Measurements from ENCODE around the gene NFU1. TPM values are rescaled to one million over a fixed set of nuclear protein-coding genes. Genes with fewer than 3 reads are reported as not detected.

The NFU1 gene
- total and polyA plus RNA-seq, 9 of the 15 experiments (the other 6 are each of a cell fraction or from before 2014, with no cell fraction given): 33.3 to 61.8 (median 53.7) TPM

GRCh38 chr2:69481421-69481820, 44.2 kb upstream of the NFU1 start:
- CTCF ChIA-PET (ENCODE audit: low intra/inter-chr PET ratio): no interaction called here
- no peaks in the 10 kb centered on the region for H3K79me2 ChIP-seq (ENCODE audit: control insufficient read depth, insufficient read depth, low read length)

GRCh38 chr2:69477627-69478026, 40.4 kb upstream of the NFU1 start:
- H3K4me2 ChIP-seq (ENCODE audit: insufficient read depth, low read length): no peak overlapping the region
- H2AFZ ChIP-seq (ENCODE audit: low read depth, low read length): no peak overlapping the region
- intact Hi-C loops (cut with micrococcal nuclease) (no loop called here), in situ Hi-C loops (cut with MboI) (no loop called here)
- H4K20me1 ChIP-seq (replicated peaks; ENCODE audit: control insufficient read depth, insufficient read depth, low read length): no peaks in the 10 kb centered on the region
- ATAC-seq (no peak), DNase-seq (ENCODE audit: extremely low read depth in 1 of 4, low spot score in 3 of 4) (no peak), FAIRE-seq (no peak)
- WGBS (ENCODE audit: insufficient coverage, low coverage, missing lambda C conversion rate): 11% methylated on average over 1 of the region's 1 CpG
- no peaks in the 10 kb centered on the region for H3K79me2 ChIP-seq (ENCODE audit: control insufficient read depth, insufficient read depth, low read length)
- ChIA-PET POLR2A (interaction anchor here (0.7 to 1.7 kb wide), 3 partner anchors 9 to 373 kb away, joined by 3 to 6 read pairs (median 5); no protein-coding TSS in a partner anchor), CTCF (ENCODE audit: low intra/inter-chr PET ratio) (no interaction called here)
- no peak overlapping the region for H3K4me3 ChIP-seq
- no peak overlapping the region for H3K9ac ChIP-seq (ENCODE audit: insufficient read depth in 1 of 2, low read depth in 2 of 2, low read length in 2 of 2)
- H3K4me1 ChIP-seq (replicated peaks in 1 of 2; ENCODE audit: control insufficient read depth in 2 of 2, insufficient read depth in 2 of 2, low read length in 2 of 2): no peaks in the 10 kb centered on the region
- H3K27ac ChIP-seq (ENCODE audit: extremely low read depth, low read depth, low read length): no peak overlapping the region
- H3K9me1 ChIP-seq (ENCODE audit: control insufficient read depth, insufficient read depth, low read length): no peaks in the 10 kb centered on the region
- no peaks in the 10 kb centered on the region for H3K36me3 ChIP-seq (ENCODE audit: control insufficient read depth, insufficient read depth, low read length)
- H3K9me3 ChIP-seq (replicated peaks; ENCODE audit: control insufficient read depth, insufficient read depth, low read depth, low read length): no peaks in the 10 kb centered on the region
- BruUV-seq (replicated peaks): no TSS peak
- H3K27me3 ChIP-seq (ENCODE audit: control insufficient read depth in 2 of 2, insufficient read depth in 2 of 2, low read length in 2 of 2): no peaks in the 10 kb centered on the region
- TF ChIP-seq ATF7 (IDR thresholded peaks at IDR 0.05): no peak
- TF ChIP-seq KDM1A (IDR thresholded peaks at IDR 0.05): no peak
- no peak for TF ChIP-seq MAFF (IDR thresholded peaks at IDR 0.05; ENCODE audit: low read length)
- TF ChIP-seq SMARCA4 (IDR thresholded peaks at IDR 0.05): no peak
- no peak for TF ChIP-seq IRF1 (CRISPR knock-in tag; IDR thresholded peaks at IDR 0.05; ENCODE audit: borderline replicate concordance)
- no peak for TF ChIP-seq HDAC2 (IDR thresholded peaks at IDR 0.05)
- no peak for TF ChIP-seq ZNF551 (CRISPR knock-in tag; IDR thresholded peaks at IDR 0.05)
- TF ChIP-seq ZNF507 (tag; conservative IDR thresholded peaks at IDR 0.05): no peak
- TF ChIP-seq ARID1B (IDR thresholded peaks at IDR 0.05): no peak
- no peak for TF ChIP-seq E2F8 (IDR thresholded peaks at IDR 0.05; ENCODE audit: low read depth, partially characterized antibody)
- TF ChIP-seq SP2 (IDR thresholded peaks at IDR 0.05; ENCODE audit: extremely low read depth, low read depth, low read length, poor library complexity, severe bottlenecking): no peak

More at GRCh38 chr2:69481421-69481820, 44.2 kb upstream of the NFU1 start:
- intact Hi-C loops (cut with micrococcal nuclease): no loop called here
- BruUV-seq (replicated peaks): no TSS peak
- no peaks in the 10 kb centered on the region for H3K36me3 ChIP-seq (ENCODE audit: control insufficient read depth, insufficient read depth, low read length)
- POLR2A ChIA-PET: interaction anchor here (0.7 kb wide), 1 partner anchor 23 kb away, joined by 4 read pairs; no protein-coding TSS in a partner anchor
- no peak overlapping the region for H3K27ac ChIP-seq (ENCODE audit: extremely low read depth, low read depth, low read length)
- H3K27me3 ChIP-seq (ENCODE audit: control insufficient read depth in 2 of 2, insufficient read depth in 2 of 2, low read length in 2 of 2): no peaks in the 10 kb centered on the region
- in situ Hi-C loops (cut with MboI): no loop called here
- H3K9me1 ChIP-seq (ENCODE audit: control insufficient read depth, insufficient read depth, low read length): no peaks in the 10 kb centered on the region
- no peak overlapping the region for H3K9ac ChIP-seq (ENCODE audit: insufficient read depth in 1 of 2, low read depth in 2 of 2, low read length in 2 of 2)
- H4K20me1 ChIP-seq (replicated peaks; ENCODE audit: control insufficient read depth, insufficient read depth, low read length): no peaks in the 10 kb centered on the region
- DNase-seq (ENCODE audit: extremely low read depth in 1 of 4, low spot score in 3 of 4) (no peak), ATAC-seq (no peak; the same call in 2 of the 3 replicates), FAIRE-seq (no peak)
- no peaks in the 10 kb centered on the region for H3K4me1 ChIP-seq (replicated peaks in 1 of 2; ENCODE audit: control insufficient read depth in 2 of 2, insufficient read depth in 2 of 2, low read length in 2 of 2)
- H3K4me3 ChIP-seq: no peak overlapping the region
- H3K9me3 ChIP-seq (replicated peaks; ENCODE audit: control insufficient read depth, insufficient read depth, low read depth, low read length): no peaks in the 10 kb centered on the region
- no peak for TF ChIP-seq FOXJ2 (tag; IDR thresholded peaks at IDR 0.05)
- peak; percentile 37; the same call in 1 of the 2 replicates for TF ChIP-seq USF2 (CRISPR knock-in tag; IDR thresholded peaks at IDR 0.05)
- WGBS (ENCODE audit: insufficient coverage, low coverage, missing lambda C conversion rate): 42% methylated on average over 1 of the region's 1 CpG
- no peak overlapping the region for H2AFZ ChIP-seq (ENCODE audit: low read depth, low read length)
- no peak overlapping the region for H3K4me2 ChIP-seq (ENCODE audit: insufficient read depth, low read length)

Measured in K562 (cell line).